CD4-positive, alpha-beta T cell treated with Interleukin-15 for 1 hour (primary cell): ENCODE results near the gene CDC5L.

Source experiments
- DNase-seq: peaks from one replicate; pipeline ENCODE4 v3.0.0-alpha.2; 2020

The CDC5L gene

GRCh38 chr6:44477293-44477894 lies 89.9 kb downstream of the CDC5L start:
- DNase-seq = no peak

- no peak for DNase-seq
These were observed 90.7 kb downstream of the CDC5L start for GRCh38 chr6:44478158-44478557.

- DNase-seq = no peak
These were observed 91.2 kb downstream of the CDC5L start for GRCh38 chr6:44478591-44479254.

GRCh38 chr6:44480097-44480541 lies 92.6 kb downstream of the CDC5L start:
- no peak for DNase-seq

- DNase-seq = no peak
These were observed 93.5 kb downstream of the CDC5L start for GRCh38 chr6:44481056-44481455.

- no peak for DNase-seq
These were observed 94.3 kb downstream of the CDC5L start for GRCh38 chr6:44481760-44482159.

- no peak for DNase-seq
These were observed 98.3 kb downstream of the CDC5L start for GRCh38 chr6:44485601-44486401.

- DNase-seq = no peak
These were observed 99.5 kb downstream of the CDC5L start for GRCh38 chr6:44487002-44487401.

GRCh38 chr6:44487586-44487985 lies 100.1 kb downstream of the CDC5L start:
- DNase-seq = no peak

- no peak for DNase-seq
These were observed 102.6 kb downstream of the CDC5L start for GRCh38 chr6:44489910-44490604.

GRCh38 chr6:44493132-44493531 lies 105.6 kb downstream of the CDC5L start:
- DNase-seq = no peak

- no peak for DNase-seq
These were observed 106.1 kb downstream of the CDC5L start for GRCh38 chr6:44493593-44493992.

- no peak for DNase-seq
These were observed 106.5 kb downstream of the CDC5L start for GRCh38 chr6:44494011-44494501.

GRCh38 chr6:44495036-44495901 lies 107.8 kb downstream of the CDC5L start:
- DNase-seq = no peak

GRCh38 chr6:44496665-44497369 lies 109.3 kb downstream of the CDC5L start:
- no peak for DNase-seq

GRCh38 chr6:44497807-44498206 lies 110.3 kb downstream of the CDC5L start:
- no peak for DNase-seq

GRCh38 chr6:44498436-44498835 lies 110.9 kb downstream of the CDC5L start:
- no peak for DNase-seq

GRCh38 chr6:44499609-44500008 lies 112.1 kb downstream of the CDC5L start:
- no peak for DNase-seq
